ENCODE data around the gene CKM.

- TF ChIP-seq CTCF (IDR thresholded peaks at IDR 0.05; ENCODE audit: extremely low read depth in 1 of 2, insufficient read depth in 1 of 2, low read depth in 1 of 2, low read length in 2 of 2) (no peak), EZH2 (IDR thresholded peaks at IDR 0.05; ENCODE audit: borderline replicate concordance, low read depth, low read length, severe bottlenecking) (no peak), POLR2A (IDR thresholded peaks at IDR 0.05; ENCODE audit: low read depth, low read length) (no peak), POLR2AphosphoS5 (IDR thresholded peaks at IDR 0.05; ENCODE audit: insufficient read depth, low read depth, low read length) (no peak)
Measured at GRCh38 chr19:45345506-45345860, 22.8 kb upstream of the CKM start.
